Progenitor cell of endocrine pancreas (in vitro differentiated cells): ENCODE data around the gene RBFOX1. TPM values are rescaled to one million over a fixed set of nuclear protein-coding genes. Genes with fewer than 3 reads are reported as not detected.

Experiments
- DNase-seq: peaks from one replicate; pipeline ENCODE4 v3.0.0; 2021; ENCODE audit warnings: low spot score; ENCODE audit not compliant: unreplicated experiment
- H3K27ac Mint-ChIP-seq: 2 replicates; pipeline ENCODE4 v1.8.0; 2021; ENCODE audit warnings: mild to moderate bottlenecking, moderate library complexity, mixed read lengths
- H3K27me3 Mint-ChIP-seq: 2 replicates; pipeline ENCODE4 v1.8.0; 2021; ENCODE audit warnings: mixed read lengths
- H3K36me3 Mint-ChIP-seq: 2 replicates; pipeline ENCODE4 v1.8.0; 2022; ENCODE audit warnings: mixed read lengths; ENCODE audit not compliant: insufficient read depth
- H3K4me1 Mint-ChIP-seq: 2 replicates; pipeline ENCODE4 v1.8.0; 2021; ENCODE audit warnings: low read depth, mixed read lengths
- H3K4me3 Mint-ChIP-seq: 2 replicates; pipeline ENCODE4 v1.8.0; 2021; ENCODE audit warnings: low read depth, mild to moderate bottlenecking, moderate library complexity, mixed read lengths
- H3K9me3 Mint-ChIP-seq: 2 replicates; pipeline ENCODE4 v1.8.0; 2021; ENCODE audit warnings: low read depth, mixed read lengths
- total RNA-seq: library from RNA; stranded (reverse); gene quantifications from 2 replicates; pipeline ENCODE4 v1.2.1, GENCODE V29; 2021
- TF ChIP-seq, protein P1 (sequence below): fragments of 200-600 bp; sonication (generic); IDR thresholded peaks from one replicate; pipeline ENCODE4 v1.5.0; 2021; ENCODE audit warnings: antibody characterized with exemption, mild to moderate bottlenecking; ENCODE audit not compliant: unreplicated experiment

The RBFOX1 gene
- total RNA-seq, 1 donor from 2014 or later = 0.29 TPM

DNA sequence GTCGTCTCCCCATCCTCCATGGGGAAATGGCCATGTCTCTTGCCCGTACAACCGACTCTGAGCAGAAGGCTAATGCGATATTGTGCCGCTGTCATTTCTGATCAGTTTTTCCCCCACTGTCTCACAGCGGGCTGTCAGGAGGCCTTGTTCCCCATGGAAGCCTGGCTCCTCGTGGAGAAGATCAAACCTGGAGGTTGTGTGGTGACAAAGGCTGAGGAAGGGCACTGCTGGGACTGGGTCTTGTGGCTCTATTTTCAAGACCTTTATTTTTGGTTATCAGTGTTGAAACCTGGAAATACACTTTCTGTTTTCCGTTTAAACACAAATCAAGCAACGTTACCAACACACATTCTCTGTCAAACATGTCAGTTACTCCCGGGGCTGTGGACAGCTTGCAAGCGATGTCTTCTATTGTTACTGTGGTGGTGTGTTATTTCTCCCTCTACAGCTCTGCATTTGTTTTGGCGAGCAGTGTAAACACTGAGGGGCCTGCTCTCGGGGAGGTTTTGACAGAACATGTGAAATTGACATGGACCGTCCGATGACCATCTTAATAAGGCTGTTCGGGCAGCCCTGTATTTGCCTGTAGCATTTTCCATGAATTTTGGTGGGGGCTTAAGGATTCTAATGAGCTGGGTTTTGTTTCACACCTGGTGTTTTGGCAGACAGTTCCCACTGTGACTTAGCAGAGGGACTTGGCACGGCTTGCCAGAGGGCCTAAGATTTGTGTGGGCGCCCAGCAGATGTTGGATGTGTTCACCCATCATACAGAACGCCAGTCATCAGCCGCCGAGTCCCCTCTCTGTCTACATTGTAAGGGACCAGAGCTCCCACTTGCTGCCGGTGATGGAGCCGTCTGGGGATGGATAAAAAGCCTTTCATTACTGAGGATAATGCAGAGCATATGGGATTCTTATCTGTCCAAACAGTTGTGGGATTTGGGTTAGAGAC is 12.5 kb downstream of the RBFOX1 start:
- no peak overlapping the region for H3K27ac Mint-ChIP-seq

DNA sequence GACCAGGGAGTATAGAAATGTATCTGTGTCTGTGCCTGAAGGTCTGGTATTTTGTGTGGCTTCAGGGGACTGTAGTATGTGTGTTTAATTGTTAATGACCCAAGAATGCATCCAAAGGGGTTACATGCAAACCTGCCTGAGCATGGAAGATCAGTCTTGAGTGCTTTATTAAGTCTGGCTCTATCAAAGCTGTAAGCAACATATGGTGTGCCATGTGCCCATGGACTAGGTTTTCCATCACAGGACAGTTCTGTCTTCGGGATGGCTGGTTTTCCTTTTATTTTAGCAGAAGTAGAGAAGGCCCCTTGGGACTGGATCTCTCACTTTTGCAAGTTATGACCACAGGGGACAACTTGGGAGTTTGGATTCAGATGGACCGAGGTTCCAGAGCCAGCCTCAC is 18.2 kb downstream of the RBFOX1 start:
- no peak overlapping the region for H3K4me3 Mint-ChIP-seq
- H3K27ac Mint-ChIP-seq = no peak overlapping the region
- no peaks in the 10 kb centered on the region for H3K36me3 Mint-ChIP-seq
- TF ChIP-seq, protein P1, sequence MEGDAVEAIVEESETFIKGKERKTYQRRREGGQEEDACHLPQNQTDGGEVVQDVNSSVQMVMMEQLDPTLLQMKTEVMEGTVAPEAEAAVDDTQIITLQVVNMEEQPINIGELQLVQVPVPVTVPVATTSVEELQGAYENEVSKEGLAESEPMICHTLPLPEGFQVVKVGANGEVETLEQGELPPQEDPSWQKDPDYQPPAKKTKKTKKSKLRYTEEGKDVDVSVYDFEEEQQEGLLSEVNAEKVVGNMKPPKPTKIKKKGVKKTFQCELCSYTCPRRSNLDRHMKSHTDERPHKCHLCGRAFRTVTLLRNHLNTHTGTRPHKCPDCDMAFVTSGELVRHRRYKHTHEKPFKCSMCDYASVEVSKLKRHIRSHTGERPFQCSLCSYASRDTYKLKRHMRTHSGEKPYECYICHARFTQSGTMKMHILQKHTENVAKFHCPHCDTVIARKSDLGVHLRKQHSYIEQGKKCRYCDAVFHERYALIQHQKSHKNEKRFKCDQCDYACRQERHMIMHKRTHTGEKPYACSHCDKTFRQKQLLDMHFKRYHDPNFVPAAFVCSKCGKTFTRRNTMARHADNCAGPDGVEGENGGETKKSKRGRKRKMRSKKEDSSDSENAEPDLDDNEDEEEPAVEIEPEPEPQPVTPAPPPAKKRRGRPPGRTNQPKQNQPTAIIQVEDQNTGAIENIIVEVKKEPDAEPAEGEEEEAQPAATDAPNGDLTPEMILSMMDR = no peak
- no peaks in the 10 kb centered on the region for H3K27me3 Mint-ChIP-seq
- DNase-seq = no peak
- H3K9me3 Mint-ChIP-seq = no peaks in the 10 kb centered on the region
- no peaks in the 10 kb centered on the region for H3K4me1 Mint-ChIP-seq

More for the DNA sequence above, 12.5 kb downstream of the RBFOX1 start:
- no peak for DNase-seq
- Mint-ChIP-seq H3K4me1 (peaks cover 6% of the 10 kb centered on the region), H3K4me3 (no peak overlapping the region), H3K9me3 (no peaks in the 10 kb centered on the region), H3K27me3 (no peaks in the 10 kb centered on the region), H3K36me3 (no peaks in the 10 kb centered on the region)
- TF ChIP-seq, protein P1 = no peak

DNA sequence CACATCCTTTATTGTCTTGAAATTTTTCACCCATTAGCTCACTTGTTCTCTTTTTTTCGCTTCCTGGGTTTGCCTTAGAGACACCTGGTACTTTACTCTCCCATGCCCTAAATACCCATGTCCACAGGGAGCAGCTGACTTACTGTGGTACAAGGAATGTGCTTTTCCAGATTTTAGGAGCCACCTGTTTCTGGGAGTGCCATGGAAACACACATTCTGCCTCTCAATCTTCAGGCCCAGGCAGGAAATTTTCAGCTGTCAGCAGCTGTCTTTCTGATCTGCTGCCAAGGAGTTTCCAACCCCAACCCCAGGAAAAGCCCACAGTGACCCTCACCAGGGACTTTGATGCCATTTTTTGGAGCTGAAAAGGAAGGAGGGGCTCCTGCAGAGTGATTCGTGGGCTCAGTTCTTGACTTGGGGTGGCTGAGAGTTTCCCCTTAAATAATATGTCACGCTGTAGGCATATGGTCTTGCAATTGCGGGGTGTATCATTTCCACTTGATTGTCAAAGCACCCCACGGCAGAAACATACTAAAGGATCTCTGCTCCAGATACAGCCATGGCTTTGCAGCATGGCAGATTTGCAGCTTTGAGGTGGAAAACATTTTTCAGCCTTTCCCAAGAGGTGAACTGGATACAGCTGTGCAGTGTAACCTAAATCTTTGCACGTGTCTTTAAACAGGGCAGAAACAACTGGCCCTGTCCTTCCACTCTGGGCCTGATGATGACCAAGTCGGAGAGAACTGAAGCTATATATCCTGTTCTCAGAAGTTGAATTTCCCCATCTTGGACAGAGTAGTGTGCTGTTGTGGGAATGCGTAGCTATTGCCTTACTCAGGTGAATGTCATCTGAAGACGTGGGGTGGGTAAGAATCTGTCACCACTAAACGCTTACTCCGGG is 19.2 kb downstream of the RBFOX1 start:
- no peak overlapping the region for H3K27ac Mint-ChIP-seq
- H3K36me3 Mint-ChIP-seq = no peaks in the 10 kb centered on the region
- H3K4me3 Mint-ChIP-seq = no peak overlapping the region
- no peaks in the 10 kb centered on the region for H3K9me3 Mint-ChIP-seq
- TF ChIP-seq, protein P1 = no peak
- DNase-seq = no peak
- H3K4me1 Mint-ChIP-seq = no peaks in the 10 kb centered on the region
- H3K27me3 Mint-ChIP-seq = peaks cover 3% of the 10 kb centered on the region

DNA sequence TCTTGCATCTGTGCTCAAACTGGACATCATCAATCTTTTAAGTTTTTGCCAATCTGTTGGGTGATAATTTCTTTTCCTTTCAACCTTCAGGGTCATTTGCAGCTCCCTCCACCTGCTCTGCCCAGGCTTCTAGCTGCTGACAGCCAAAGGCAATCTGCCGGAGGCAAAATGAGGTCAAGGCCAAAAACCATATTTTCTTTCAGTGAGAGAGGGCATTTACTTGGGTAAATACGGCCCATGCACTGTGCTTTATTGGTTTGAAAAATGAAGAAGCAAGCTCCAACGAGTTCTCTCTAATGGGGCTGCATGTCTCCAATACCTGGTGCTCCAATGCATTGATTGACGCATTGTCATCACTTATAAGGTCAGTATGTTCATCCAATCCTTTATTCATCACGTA is 23.1 kb downstream of the RBFOX1 start:
- Mint-ChIP-seq H3K4me1 (no peaks in the 10 kb centered on the region), H3K4me3 (no peak overlapping the region), H3K27me3 (peaks cover 3% of the 10 kb centered on the region), H3K27ac (no peak overlapping the region), H3K9me3 (no peaks in the 10 kb centered on the region), H3K36me3 (no peaks in the 10 kb centered on the region)
- TF ChIP-seq, protein P1 = no peak
- no peak for DNase-seq
